GM12873 (cell line): ENCODE results near the gene TMEM176A.

Experiments used
- TF ChIP-seq, protein P1 (sequence below): IDR thresholded peaks from 2 replicates; pipeline ENCODE4 v1.5.1; 2012; ENCODE audit warnings: low read depth, mild to moderate bottlenecking, moderate library complexity, low read length, control low read depth; ENCODE audit not compliant: insufficient read depth; ENCODE audit errors: missing control alignments

The TMEM176A gene

DNA sequence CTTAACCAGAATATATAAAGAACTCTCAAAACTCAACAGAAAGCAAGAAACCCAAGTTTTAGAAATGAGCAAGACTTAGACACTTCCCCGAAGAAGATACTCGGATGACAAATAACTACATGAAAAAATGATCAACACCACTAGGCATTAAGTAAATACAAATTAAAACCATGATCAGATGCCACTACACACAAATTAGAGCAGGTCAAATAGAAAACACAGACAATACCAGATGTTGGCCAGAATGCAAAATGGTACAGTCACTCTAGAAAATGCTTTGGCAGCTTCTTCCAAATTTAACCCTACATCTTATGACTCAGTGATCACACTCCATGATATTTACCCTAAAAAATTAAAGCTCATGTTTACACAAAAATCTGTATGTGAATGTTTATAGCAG is 18.4 kb downstream of the TMEM176A start:
- TF ChIP-seq, protein P1, sequence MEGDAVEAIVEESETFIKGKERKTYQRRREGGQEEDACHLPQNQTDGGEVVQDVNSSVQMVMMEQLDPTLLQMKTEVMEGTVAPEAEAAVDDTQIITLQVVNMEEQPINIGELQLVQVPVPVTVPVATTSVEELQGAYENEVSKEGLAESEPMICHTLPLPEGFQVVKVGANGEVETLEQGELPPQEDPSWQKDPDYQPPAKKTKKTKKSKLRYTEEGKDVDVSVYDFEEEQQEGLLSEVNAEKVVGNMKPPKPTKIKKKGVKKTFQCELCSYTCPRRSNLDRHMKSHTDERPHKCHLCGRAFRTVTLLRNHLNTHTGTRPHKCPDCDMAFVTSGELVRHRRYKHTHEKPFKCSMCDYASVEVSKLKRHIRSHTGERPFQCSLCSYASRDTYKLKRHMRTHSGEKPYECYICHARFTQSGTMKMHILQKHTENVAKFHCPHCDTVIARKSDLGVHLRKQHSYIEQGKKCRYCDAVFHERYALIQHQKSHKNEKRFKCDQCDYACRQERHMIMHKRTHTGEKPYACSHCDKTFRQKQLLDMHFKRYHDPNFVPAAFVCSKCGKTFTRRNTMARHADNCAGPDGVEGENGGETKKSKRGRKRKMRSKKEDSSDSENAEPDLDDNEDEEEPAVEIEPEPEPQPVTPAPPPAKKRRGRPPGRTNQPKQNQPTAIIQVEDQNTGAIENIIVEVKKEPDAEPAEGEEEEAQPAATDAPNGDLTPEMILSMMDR: no peak

DNA sequence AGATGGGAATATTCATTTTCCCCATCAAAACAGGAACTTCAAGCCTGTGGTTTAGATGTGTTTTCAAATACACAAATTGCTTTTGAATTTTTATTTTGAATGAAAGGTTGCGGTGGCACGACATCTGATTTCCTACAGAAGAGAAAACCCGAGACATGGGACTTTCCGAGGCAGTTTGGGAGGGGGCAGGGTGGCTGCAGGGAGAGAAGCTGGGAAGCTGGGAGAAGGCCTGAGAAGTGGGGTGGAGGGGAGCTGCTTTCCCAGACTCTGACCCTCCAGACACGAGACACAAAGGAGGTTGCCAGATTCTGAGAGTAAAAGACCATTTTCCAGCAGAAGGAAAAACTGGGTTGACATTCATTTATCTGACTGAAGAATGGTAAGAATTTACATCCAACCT is 19.6 kb downstream of the TMEM176A start:
- TF ChIP-seq, protein P1: no peak

DNA sequence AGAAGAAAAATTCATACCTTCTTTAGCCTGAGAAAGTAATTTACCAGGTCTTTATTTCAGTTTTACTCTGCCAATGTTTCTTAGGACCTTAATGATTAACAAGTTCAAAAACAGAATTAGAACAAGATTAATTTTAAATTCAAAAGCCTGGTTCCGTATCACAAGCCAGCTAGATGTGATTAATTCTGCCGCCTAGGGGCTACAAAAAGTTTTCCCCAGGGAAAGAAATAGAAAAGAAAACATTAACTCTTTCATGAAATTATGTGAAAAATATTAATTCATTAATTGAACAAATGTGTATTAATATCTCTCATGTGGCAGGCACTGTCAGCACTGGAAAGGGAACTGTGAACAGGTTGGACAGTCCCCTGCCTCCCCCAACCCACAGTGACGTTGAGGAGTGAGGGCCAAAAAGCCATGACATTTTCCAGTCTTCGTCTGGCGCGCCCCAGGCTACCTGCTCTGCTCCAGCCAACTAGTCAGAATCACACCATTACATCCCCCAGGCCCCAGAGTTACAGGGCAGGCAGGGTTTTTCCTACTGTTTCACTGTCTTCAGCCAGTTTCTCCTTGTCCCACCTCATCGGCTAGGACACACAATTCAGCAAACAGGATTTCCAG is 20.1 kb downstream of the TMEM176A start:
- TF ChIP-seq, protein P1: no peak

DNA sequence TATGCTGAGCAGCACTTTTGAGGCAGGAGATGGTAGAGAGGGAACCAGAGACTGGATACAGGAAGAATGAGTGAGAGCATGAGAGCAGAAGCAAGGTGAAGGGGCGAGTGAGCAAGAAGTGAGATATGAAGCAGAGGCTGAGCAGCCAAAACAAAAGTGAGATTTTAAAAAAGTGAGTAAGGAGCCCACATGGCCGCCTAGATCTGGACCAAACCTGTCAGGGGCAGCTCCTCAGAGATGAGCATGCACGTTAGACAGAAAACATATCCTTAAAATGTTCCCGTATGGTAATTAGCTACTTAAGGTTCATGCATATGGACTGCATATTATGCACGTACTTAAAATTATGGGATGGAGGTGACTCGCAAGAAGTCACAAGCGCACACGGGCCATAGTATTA is 22.5 kb downstream of the TMEM176A start:
- TF ChIP-seq, protein P1: no peak

DNA sequence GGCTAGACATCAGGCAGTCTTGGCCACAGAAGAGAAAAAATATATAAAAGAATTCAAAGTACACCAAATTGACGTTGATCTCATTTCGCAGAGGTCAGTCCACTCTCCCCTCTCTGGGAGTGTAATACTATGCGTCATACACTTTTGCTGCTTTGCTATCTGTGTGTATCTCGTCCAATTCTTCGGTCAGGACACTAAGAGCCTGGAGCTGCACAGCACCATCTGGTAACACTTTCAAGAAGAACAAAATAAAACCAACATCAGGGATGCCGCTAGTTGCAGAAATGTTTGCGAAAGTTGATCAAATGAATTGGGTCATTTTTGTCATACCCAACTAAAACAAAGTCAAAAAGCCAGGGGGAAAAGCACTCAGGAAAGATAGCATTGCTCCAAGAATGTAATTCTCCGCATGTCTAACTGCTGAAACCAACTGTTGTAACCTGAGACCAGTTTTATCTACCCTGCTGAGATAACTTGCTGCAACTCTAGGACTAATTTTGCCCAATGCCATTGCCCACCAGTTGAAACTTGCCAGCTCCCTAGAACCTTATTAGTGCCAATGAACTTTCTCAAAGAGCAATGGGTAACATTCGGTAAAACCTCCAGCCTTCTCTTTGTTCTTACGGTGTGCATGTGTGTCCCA is 23.0 kb downstream of the TMEM176A start:
- TF ChIP-seq, protein P1: no peak

DNA sequence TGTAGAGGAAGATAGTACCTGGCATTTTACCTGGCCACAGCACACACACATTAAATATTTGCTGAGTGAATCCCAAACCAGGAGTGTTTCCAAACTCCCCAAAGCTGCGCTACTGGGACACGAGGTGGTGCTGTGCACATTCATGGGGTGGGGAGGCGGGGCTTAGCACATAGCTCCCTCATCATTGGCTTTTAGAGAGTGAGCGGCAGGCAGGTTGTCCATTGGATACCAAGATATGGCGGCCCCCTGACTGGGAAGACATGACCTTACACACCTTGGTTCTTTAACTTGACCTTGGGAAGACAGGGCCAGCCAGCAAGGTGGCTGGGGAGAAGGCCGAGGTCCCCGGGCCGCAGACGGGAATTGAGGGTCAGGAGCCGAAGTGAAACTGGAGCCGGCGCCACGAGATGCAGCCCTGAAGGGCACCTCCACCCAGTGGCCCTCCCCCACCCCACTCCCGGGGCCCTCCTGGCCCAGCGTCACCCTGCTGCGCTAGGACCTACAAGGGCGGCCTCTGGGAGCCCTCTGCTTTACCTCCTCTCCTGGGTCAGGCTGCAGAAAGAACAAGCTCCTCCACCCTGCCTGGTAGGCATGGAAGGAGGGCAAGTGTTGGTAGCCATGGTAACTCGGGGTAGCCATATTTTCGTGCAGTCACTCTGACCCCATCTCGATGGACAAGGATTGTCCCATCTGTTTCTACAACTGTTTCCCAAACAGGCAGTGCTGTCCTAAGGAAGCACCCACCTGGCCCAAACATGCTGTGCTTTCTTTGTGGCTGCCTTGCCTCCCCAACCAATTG is 24.0 kb downstream of the TMEM176A start:
- TF ChIP-seq, protein P1: no peak
